ENCODE measurements around the gene AGO1. TPM values are rescaled to one million over a fixed set of nuclear protein-coding genes. Genes with fewer than 3 reads are reported as not detected.
A peak's percentile ranks its signal among the peaks of the same experiment; 100 is the strongest.

AGO1 gene
- total RNA-seq, 1 experiment from 2014 or later = 28.9 TPM

GRCh38 chr1:35929730-35930592, 47.0 kb downstream of the AGO1 start:
- BruUV-seq (replicated peaks) = TSS peak; percentile 82
- Histone ChIP-seq H3K36me3 (ENCODE audit: control insufficient read depth, insufficient read depth, low read length) (no peaks in the 10 kb centered on the region), H3K4me1 (peaks cover 6% of the 10 kb centered on the region; the same call in 1 of the 2 replicates), H3K27me3 (replicated peaks; ENCODE audit: control insufficient read depth, insufficient read depth, low read length) (no peaks in the 10 kb centered on the region), H3K4me3 (ENCODE audit: low read depth, low read length) (peak overlapping the region; percentile 79), H3K9me3 (no peaks in the 10 kb centered on the region)
- ChIA-PET POLR2A (interaction anchor here (0.6 to 0.7 kb wide), 3 partner anchors 60 to 628 kb away, joined by 3 to 10 read pairs (median 3); no protein-coding TSS in a partner anchor), CTCF (interaction anchor here (0.6 kb wide), 1 partner anchor 47 kb away, joined by 6 read pairs; the partner anchor contains the start of gene AGO1)
- no peaks in the 10 kb centered on the region for H3K27me3 Mint-ChIP-seq (ENCODE audit: insufficient read depth, unreplicated experiment)
- TF ChIP-seq CTCF (IDR thresholded peaks at IDR 0.05; ENCODE audit: insufficient read depth in 1 of 2, low read depth in 1 of 2, low read length in 1 of 2, severe bottlenecking in 1 of 2, unreplicated experiment in 1 of 2) = no peak
- no peak for DNase-seq
- no peaks in the 10 kb centered on the region for H3K9me3 Mint-ChIP-seq (ENCODE audit: unreplicated experiment)
- intact Hi-C loops (cut with micrococcal nuclease; ENCODE audit: unreplicated experiment) = no loop called here
- peak overlapping the region; percentile 86 for H3K4me3 Mint-ChIP-seq (ENCODE audit: unreplicated experiment)
- peak overlapping the region; percentile 90 for H3K27ac Mint-ChIP-seq (ENCODE audit: unreplicated experiment)
- peaks cover 14% of the 10 kb centered on the region for H3K36me3 Mint-ChIP-seq (ENCODE audit: insufficient read depth, unreplicated experiment)
- peaks cover 9% of the 10 kb centered on the region for H3K4me1 Mint-ChIP-seq (ENCODE audit: low read depth, unreplicated experiment)

- ChIA-PET POLR2A (interaction anchor here (0.6 to 0.8 kb wide), 3 partner anchors 61 to 154 kb away, joined by 3 read pairs; no protein-coding TSS in a partner anchor), CTCF (interaction anchor here (0.6 kb wide), 1 partner anchor 48 kb away, joined by 6 read pairs; the partner anchor contains the start of gene AGO1)
- peak within 1 kb of the TSS; percentile 86 for H3K4me3 Mint-ChIP-seq (ENCODE audit: unreplicated experiment)
- Histone ChIP-seq H3K4me3 (ENCODE audit: low read depth, low read length) (peak within 1 kb of the TSS; percentile 79), H3K27me3 (replicated peaks; ENCODE audit: control insufficient read depth, insufficient read depth, low read length) (no peaks in the 10 kb centered on the region), H3K4me1 (peaks cover 6% of the 10 kb centered on the region; the same call in 1 of the 2 replicates), H3K36me3 (ENCODE audit: control insufficient read depth, insufficient read depth, low read length) (no peaks in the 10 kb centered on the region), H3K9me3 (no peaks in the 10 kb centered on the region)
- H3K36me3 Mint-ChIP-seq (ENCODE audit: insufficient read depth, unreplicated experiment) = peaks cover 14% of the 10 kb centered on the region
- BruUV-seq (replicated peaks) = no TSS peak
- TF ChIP-seq CTCF (IDR thresholded peaks at IDR 0.05; ENCODE audit: insufficient read depth in 1 of 2, low read depth in 1 of 2, low read length in 1 of 2, severe bottlenecking in 1 of 2, unreplicated experiment in 1 of 2) = no peak
- peak within 1 kb of the TSS; percentile 90 for H3K27ac Mint-ChIP-seq (ENCODE audit: unreplicated experiment)
- peaks cover 9% of the 10 kb centered on the region for H3K4me1 Mint-ChIP-seq (ENCODE audit: low read depth, unreplicated experiment)
- DNase-seq = peak; percentile 89 to 90
- H3K27me3 Mint-ChIP-seq (ENCODE audit: insufficient read depth, unreplicated experiment) = no peaks in the 10 kb centered on the region
- intact Hi-C loops (cut with micrococcal nuclease; ENCODE audit: unreplicated experiment) = no loop called here
- no peaks in the 10 kb centered on the region for H3K9me3 Mint-ChIP-seq (ENCODE audit: unreplicated experiment)
Observed at GRCh38 chr1:35930593-35931445, 47.8 kb downstream of the AGO1 start, which contains the start of gene AGO3. AGO3 (plus strand) TSS chr1:35931105; CDS start chr1:35931427, 322 bp downstream.

All from Caco-2 (cell line).